HG03571 (cell line): ENCODE data around the gene SORBS2.
A peak's percentile ranks its signal among the peaks of the same experiment; 100 is the strongest.

ENCODE experiments used
- ATAC-seq: cut with Tn5 transposase; IDR thresholded peaks from one replicate; pipeline ENCODE4 v1.9.1; 2021; ENCODE audit not compliant: unreplicated experiment

SORBS2 gene

DNA sequence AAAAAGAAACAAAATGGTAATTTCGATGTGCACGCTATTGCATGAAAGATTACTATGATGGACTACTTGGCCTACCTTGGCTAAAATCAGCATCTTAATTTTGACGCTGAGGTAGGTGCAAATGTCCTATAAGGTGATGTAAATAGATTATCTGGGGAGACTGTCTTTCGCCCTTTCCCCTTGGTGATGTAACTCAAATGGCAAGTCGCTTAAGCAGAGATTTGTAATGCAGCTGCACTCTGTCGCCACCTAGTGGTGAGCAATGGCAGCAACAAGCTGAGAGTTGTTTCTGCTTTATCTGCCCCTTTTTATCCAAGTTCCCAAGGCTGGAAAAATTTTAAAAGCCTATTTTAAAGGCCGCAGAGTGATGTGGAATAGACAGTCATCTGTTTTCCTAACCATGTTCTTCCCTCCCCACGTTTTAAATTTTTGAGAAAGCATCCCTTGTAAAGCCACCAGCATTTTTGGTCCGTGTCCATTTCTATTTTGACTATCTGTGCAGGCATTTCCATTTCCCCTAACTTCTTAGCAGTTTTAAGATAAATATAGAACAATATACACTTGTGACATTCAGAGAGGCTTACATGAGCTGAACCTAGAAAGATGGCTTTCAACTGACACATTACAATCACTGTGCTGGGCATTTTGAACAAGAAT is 214.3 kb downstream of the SORBS2 start:
- ATAC-seq, result peak; percentile 86

- ATAC-seq, result no peak
Observed at GRCh38 chr4:185592845-185593488, 219.0 kb downstream of the SORBS2 start.

DNA sequence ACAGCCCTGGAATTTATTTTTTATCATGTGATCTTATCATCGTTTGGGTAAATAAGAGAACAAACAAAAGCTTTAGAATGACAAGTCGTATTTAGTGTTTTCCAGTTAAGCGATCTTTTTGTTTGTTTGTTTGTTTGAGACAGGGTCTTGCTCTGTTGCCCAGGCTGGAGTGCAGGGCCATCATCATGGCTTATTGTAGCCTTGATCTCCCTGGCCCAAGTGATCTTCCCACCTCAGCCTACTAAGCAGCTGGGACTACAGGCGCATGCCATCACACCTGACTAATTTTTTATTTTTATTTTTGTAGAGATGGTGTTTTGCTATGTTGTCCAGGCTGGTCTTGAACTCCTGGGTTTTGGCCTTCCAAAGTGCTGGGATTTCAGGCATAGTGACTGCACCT is 219.6 kb downstream of the SORBS2 start:
- no peak for ATAC-seq

GRCh38 chr4:185591679-185592141 is 220.3 kb downstream of the SORBS2 start:
- ATAC-seq, result no peak

- ATAC-seq, result no peak
Observed at GRCh38 chr4:185590982-185591381, 221.0 kb downstream of the SORBS2 start.

- ATAC-seq, result no peak
Observed at GRCh38 chr4:185589067-185589836, 222.7 kb downstream of the SORBS2 start.

- ATAC-seq, result peak; percentile 87
Observed at GRCh38 chr4:185587427-185588161, 224.4 kb downstream of the SORBS2 start.

DNA sequence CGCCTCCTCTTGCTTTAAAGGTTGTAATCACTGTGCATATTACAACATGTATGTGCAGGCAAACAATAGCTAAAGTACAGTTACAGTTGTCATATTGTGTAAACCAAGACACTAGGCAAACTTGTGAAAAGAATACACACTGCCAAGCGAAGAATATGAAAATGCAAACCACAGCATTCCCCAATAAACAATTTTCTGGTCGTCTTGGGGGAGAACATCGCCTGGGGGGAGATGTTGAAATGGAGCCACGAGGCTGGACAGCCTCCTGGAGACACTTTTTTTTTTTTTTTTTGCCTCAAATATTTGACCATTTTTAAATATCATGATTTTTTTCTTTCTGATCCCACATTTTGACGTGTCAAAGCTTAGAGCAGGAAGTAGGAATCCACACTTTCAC is 225.0 kb downstream of the SORBS2 start:
- no peak for ATAC-seq

DNA sequence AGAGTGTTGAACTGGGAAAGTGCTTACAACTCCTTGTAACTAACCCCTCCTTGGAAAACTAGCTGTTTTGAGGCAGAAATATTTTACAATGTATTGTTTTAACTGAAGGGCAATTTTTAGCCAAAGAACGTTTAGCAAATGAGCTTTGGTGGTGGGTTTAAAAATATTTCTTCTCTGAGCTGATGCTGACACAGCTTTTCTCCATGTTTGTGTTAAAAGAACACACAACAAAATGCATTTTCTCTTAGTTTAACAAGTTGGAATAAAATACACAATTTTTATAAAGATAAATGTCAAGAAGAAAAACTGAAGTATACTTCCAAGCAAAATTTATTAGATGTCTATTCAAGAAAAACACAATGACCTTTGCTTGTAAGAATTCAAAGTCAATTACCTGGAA is 226.8 kb downstream of the SORBS2 start:
- no peak for ATAC-seq

DNA sequence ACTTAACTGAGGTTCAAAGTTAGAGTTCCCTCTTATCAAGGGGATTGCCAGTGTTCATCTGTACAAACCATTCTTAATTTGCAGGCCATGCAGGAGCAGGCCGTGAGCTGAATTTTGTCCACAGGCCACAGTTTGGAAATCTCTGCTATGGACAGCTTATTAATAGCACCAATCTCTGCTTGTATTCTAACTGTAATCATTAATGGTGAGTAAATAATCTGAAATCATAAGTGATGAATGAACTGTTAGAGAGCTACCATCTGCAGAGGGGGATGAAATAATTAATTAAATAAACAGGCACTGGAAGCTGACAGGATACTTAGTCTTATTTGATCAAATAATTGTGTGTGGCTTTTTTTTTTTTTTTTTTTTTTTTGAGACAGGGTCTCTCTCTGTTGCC is 228.2 kb downstream of the SORBS2 start:
- ATAC-seq, result no peak

DNA sequence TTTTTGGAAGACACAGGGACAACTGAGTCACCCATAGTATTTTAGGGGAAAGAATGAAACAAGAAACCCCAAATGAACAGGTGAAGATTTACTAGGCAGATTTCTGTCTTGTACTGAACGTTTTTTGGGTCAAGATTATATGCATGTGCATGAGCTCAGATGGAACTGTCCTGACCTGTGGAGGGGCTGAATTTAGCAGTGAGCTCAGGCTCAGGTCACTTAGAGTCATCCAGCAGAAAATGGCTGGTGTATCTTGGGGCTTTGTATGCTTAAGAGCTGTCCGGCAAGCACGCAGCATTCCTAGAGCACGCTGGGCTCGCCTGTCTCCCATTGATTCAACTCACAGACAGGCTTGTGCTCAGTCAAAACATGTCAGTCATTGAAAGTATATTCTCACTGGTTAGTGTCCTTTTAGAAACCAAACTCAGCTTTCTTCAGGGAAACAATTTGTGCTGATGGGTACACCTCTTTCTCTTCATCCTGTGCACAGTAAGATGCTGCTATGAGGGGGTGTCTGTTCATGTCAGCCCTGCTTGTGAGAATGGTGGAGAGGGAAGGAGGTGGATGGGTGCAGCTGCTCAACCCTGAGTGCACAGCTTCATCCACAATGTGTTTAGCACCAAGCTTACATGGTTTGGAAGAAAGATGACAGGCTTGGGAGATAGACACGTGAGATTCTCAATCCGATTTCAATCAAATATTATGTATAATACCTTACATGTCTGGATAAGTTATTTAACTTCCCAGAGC is 229.2 kb downstream of the SORBS2 start:
- ATAC-seq, result no peak

DNA sequence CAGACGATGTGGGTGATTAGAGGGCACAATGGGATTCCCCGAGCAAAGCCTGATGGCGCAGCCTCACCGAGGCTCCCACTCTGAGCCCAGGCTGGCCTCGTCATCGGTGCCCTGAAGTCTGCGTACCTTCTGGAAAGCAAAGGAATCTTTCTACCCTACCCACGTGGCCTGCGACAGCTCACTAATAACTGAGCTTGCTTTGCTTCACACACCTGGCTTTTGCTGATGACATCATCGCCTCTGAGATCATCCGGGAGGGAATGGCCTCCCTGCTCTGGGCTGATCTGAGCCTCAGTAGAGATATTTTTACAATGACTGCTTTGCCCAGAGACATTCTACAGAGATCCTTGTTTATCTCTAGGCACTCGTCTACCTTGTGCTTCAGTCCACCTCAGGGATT is 231.3 kb downstream of the SORBS2 start:
- no peak for ATAC-seq

DNA sequence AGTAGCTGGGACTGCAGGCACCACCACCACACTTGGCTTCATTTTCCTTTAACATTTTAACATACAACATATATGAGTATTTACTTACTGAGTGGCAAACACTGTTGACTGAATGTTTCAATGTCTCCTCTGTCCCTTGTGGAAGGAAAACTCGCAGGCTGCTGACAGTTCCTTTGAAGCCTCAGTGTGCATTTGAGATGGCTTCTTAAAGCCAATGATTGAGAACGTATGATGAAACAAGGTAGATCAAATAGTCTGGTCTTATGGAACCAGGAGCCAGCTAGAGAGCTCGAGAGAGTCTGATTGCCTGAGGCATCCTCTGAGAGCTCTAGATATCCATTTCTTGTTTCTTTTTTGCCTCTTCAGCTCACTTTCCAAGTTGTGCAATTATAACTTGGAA is 233.7 kb downstream of the SORBS2 start:
- ATAC-seq, result no peak

- no peak for ATAC-seq
Observed at GRCh38 chr4:185576962-185577950, 234.7 kb downstream of the SORBS2 start.

DNA sequence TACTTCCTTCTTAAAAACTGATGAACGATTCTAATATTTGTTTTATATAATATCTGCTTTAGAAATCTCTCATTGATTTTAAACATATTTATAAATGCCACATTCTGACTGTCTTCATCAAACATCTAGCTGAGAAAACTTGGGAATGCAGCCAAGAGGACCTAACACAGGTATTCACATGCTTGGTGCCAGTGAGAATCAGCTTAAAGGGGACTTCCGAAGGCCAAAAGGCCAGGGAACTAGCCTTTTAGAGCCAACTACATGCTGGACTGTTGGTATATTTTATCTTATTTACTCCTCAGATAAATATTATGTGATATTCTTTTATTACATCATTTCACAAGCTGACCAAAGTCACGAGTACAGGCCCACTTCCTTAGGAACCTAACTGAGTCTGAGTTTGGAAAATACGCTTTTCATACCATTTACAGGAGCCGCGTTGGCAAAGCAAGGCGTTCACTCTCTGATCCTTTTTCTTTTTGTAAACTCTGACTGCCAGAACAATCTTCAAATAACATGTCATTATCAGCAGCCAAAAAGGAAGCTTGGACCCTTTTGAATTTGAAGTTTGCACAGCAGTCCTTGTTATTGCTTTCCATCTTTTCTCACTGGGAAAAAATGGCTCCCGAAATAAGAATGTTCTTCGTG is 235.6 kb downstream of the SORBS2 start:
- ATAC-seq, result no peak

GRCh38 chr4:185573651-185574199 is 238.3 kb downstream of the SORBS2 start:
- no peak for ATAC-seq

- ATAC-seq, result no peak
Observed at GRCh38 chr4:185570727-185571126, 241.3 kb downstream of the SORBS2 start.
